IMR-90 (cell line): ENCODE results near the gene ZNF667. TPM values are rescaled to one million over a fixed set of nuclear protein-coding genes. Genes with fewer than 3 reads are reported as not detected.

Experiments
- ATAC-seq: fragments of 200-7000 bp; cut with Tn5 transposase; 2 replicates; pipeline ENCODE4 v1.9.1; 2020; ENCODE audit warnings: low read depth, mild to moderate bottlenecking, moderate library complexity
- Bru-seq: library from RNA; stranded (reverse); fragments of 400-500 nt; gene quantifications from one replicate; lab custom pipeline; 2021; lab: Mats Ljungman, UMichigan
- BruChase-seq, 2 experiments: library from RNA; stranded (reverse); fragments of 400-500 nt; gene quantifications; one replicate each; lab custom pipeline; 2021; lab: Mats Ljungman, UMichigan
- BruUV-seq: library from RNA; stranded (reverse); fragments of 400-500 nt; replicated peaks from 2 replicates; lab custom pipeline; 2021; lab: Mats Ljungman, UMichigan
- CTCF ChIA-PET: fragments of 300-600 bp; formaldehyde crosslinking; extraction: SDS; loops from one replicate; lab custom pipeline; 2021; ENCODE audit warnings: antibody characterized with exemption; lab: Yijun Ruan, JAX
- POLR2A ChIA-PET: fragments of 300-600 bp; sonication (Branson Sonifier 250); formaldehyde crosslinking; loops from one replicate; lab custom pipeline; 2022; ENCODE audit warnings: antibody characterized with exemption; ENCODE audit not compliant: unreplicated experiment; lab: Charles Lee
- DNase-seq: peaks from one replicate; pipeline ENCODE4 v3.0.0; 2013
- H2AFZ ChIP-seq: replicated peaks from 2 replicates; pipeline ENCODE3; 2013; ENCODE audit warnings: low read length, mild to moderate bottlenecking; ENCODE audit not compliant: poor library complexity
- H2AK5ac ChIP-seq: 2 replicates; pipeline ENCODE4 v1.6.1; 2013; ENCODE audit warnings: low read depth, low read length, inconsistent platforms
- H2AK9ac ChIP-seq: replicated peaks from 2 replicates; pipeline ENCODE3; 2013; ENCODE audit warnings: mild to moderate bottlenecking, low read depth, low read length, moderate library complexity; ENCODE audit not compliant: poor library complexity
- H2BK120ac ChIP-seq: 2 replicates; pipeline ENCODE4 v1.6.1; 2013; ENCODE audit warnings: low read depth, low read length, inconsistent platforms
- H2BK15ac ChIP-seq: 3 replicates; pipeline ENCODE4 v1.6.1; 2013; ENCODE audit warnings: low read depth, low read length, inconsistent platforms
- H2BK20ac ChIP-seq: 2 replicates; pipeline ENCODE4 v1.6.1; 2013; ENCODE audit warnings: low read depth, mild to moderate bottlenecking, inconsistent platforms, low read length, moderate library complexity
- H2BK5ac ChIP-seq: 2 replicates; pipeline ENCODE4 v1.6.1; 2013; ENCODE audit warnings: mild to moderate bottlenecking, low read depth, low read length, inconsistent platforms; ENCODE audit not compliant: poor library complexity, severe bottlenecking
- H3K14ac ChIP-seq: replicated peaks from 2 replicates; pipeline ENCODE4 v1.6.1; 2013; ENCODE audit warnings: low read depth, low read length, inconsistent platforms
- H3K18ac ChIP-seq: 2 replicates; pipeline ENCODE4 v1.6.1; 2013; ENCODE audit warnings: low read depth, low read length, control low read depth
- H3K23ac ChIP-seq: 2 replicates; pipeline ENCODE4 v1.6.1; 2013; ENCODE audit warnings: low read depth, low read length, inconsistent platforms
- H3K27ac ChIP-seq: 2 replicates; pipeline ENCODE4 v1.5.1; 2013; ENCODE audit warnings: mild to moderate bottlenecking, control low read depth, low read length; ENCODE audit not compliant: insufficient read depth
- H3K27me3 ChIP-seq: 2 replicates; pipeline ENCODE4 v1.6.1; 2013; ENCODE audit warnings: low read length; ENCODE audit not compliant: control insufficient read depth, insufficient read depth
- H3K36me3 ChIP-seq: 2 replicates; pipeline ENCODE4 v1.6.1; 2013; ENCODE audit warnings: low read length, mixed read lengths; ENCODE audit not compliant: control insufficient read depth, insufficient read depth
- H3K4ac ChIP-seq: 2 replicates; pipeline ENCODE4 v1.6.1; 2013; ENCODE audit warnings: low read depth, low read length, inconsistent platforms
- H3K4me1 ChIP-seq: 2 replicates; pipeline ENCODE4 v1.6.1; 2013; ENCODE audit warnings: low read length, mixed read lengths; ENCODE audit not compliant: control insufficient read depth, insufficient read depth
- H3K4me2 ChIP-seq: 2 replicates; pipeline ENCODE4 v1.6.1; 2013; ENCODE audit warnings: low read depth, mild to moderate bottlenecking, control low read depth, low read length, moderate library complexity
- H3K4me3 ChIP-seq: 2 replicates; pipeline ENCODE4 v1.5.1; 2013; ENCODE audit warnings: low read depth, mild to moderate bottlenecking, control low read depth, low read length, moderate library complexity; ENCODE audit not compliant: insufficient read depth
- H3K56ac ChIP-seq: 2 replicates; pipeline ENCODE4 v1.6.1; 2013; ENCODE audit warnings: low read length, inconsistent platforms; ENCODE audit not compliant: insufficient read depth; ENCODE audit errors: extremely low read depth
- H3K79me1 ChIP-seq, 2 experiments: 2 replicates each; pipeline ENCODE4 v1.6.1; 2013; ENCODE audit warnings: low read length in 2 of 2, inconsistent platforms in 1 of 2, low read depth in 1 of 2
- H3K9ac ChIP-seq: 2 replicates; pipeline ENCODE4 v1.6.1; 2013; ENCODE audit warnings: low read depth, low read length, control low read depth
- H3K9me1 ChIP-seq: 2 replicates; pipeline ENCODE4 v1.6.1; 2013; ENCODE audit warnings: low read length, inconsistent platforms; ENCODE audit not compliant: insufficient read depth
- H3K9me3 ChIP-seq: 2 replicates; pipeline ENCODE4 v1.6.1; 2013; ENCODE audit warnings: low read length; ENCODE audit not compliant: control insufficient read depth, insufficient read depth
- H4K20me1 ChIP-seq: 2 replicates; pipeline ENCODE4 v1.6.1; 2013; ENCODE audit warnings: low read length, inconsistent platforms; ENCODE audit not compliant: insufficient read depth
- H4K5ac ChIP-seq: 2 replicates; pipeline ENCODE4 v1.6.1; 2013; ENCODE audit warnings: mild to moderate bottlenecking, low read depth, low read length, control low read depth
- H4K8ac ChIP-seq, 2 experiments: 2 replicates each; pipeline ENCODE4 v1.6.1; 2013; ENCODE audit warnings: low read depth in 2 of 2, low read length in 2 of 2, control low read depth in 1 of 2, inconsistent platforms in 1 of 2
- H4K91ac ChIP-seq: 2 replicates; pipeline ENCODE4 v1.6.1; 2013; ENCODE audit warnings: low read depth, low read length, inconsistent platforms; ENCODE audit not compliant: insufficient read depth
- BHLHE40 ChIP-seq: fragments of 150-350 bp; IDR thresholded peaks from 2 replicates; pipeline ENCODE4 v1.6.1; 2016; ENCODE audit warnings: mild to moderate bottlenecking, low read depth, low read length
- FOS ChIP-seq: fragments of 150-350 bp; IDR thresholded peaks from 2 replicates; pipeline ENCODE4 v1.6.1; 2016; ENCODE audit warnings: low read depth, low read length
- MXI1 ChIP-seq: IDR thresholded peaks from 2 replicates; pipeline ENCODE4 v1.6.1; 2012; ENCODE audit warnings: low read depth, mild to moderate bottlenecking, low read length, moderate library complexity, borderline replicate concordance
- NFE2L2 ChIP-seq: fragments of 150-350 bp; IDR thresholded peaks from 2 replicates; pipeline ENCODE4 v1.6.1; 2016; ENCODE audit warnings: low read depth, mild to moderate bottlenecking, low read length
- POLR2A ChIP-seq: IDR thresholded peaks from 2 replicates; pipeline ENCODE4 v1.6.1; 2012; ENCODE audit warnings: mild to moderate bottlenecking, low read depth, low read length
- RCOR1 ChIP-seq: IDR thresholded peaks from 2 replicates; pipeline ENCODE4 v1.6.1; 2012; ENCODE audit warnings: mild to moderate bottlenecking, low read length, improper control_type of control experiment; ENCODE audit not compliant: insufficient replicate concordance
- SMC3 ChIP-seq: fragments of 150-350 bp; IDR thresholded peaks from 2 replicates; pipeline ENCODE4 v1.6.1; 2016; ENCODE audit warnings: low read depth, mild to moderate bottlenecking, antibody characterized with exemption, low read length, moderate library complexity
- WGBS, 2 experiments: methylation state at CpG; one replicate each; pipeline versions ENCODE4 v1.1.5 to v1.1.7; 2013; ENCODE audit warnings: missing lambda C conversion rate in 2 of 2; ENCODE audit not compliant: insufficient read length in 1 of 2; ENCODE audit errors: extremely low coverage in 2 of 2; 5-methylcytosine and 5-hydroxymethylcytosine counted together
- dilution Hi-C: fragments of 300-500 bp; cut with HindIII; formaldehyde crosslinking; loops from one replicate; pipeline ENCODE4 v1.14.3; 2018; ENCODE audit warnings: low sequenced_read_pairs; ENCODE audit not compliant: unreplicated experiment
- in situ Hi-C: fragments of 300-500 bp; cut with MboI; formaldehyde crosslinking; loops from 3 replicates; pipeline ENCODE4 v1.14.3; 2019; ENCODE audit warnings: low sequenced_read_pairs, inconsistent platforms, mixed read lengths
- intact Hi-C: fragments of 100-400 bp; cut with micrococcal nuclease; formaldehyde crosslinking; loops from 2 replicates; pipeline ENCODE4 v1.10.0; 2022
- long read RNA-seq: library from polyadenylated mRNA; unstranded; transcript quantifications from one replicate; pipeline ENCODE4 v2.0.0, GENCODE V29; 2021; ENCODE audit not compliant: unreplicated experiment
- polyA plus RNA-seq, 3 experiments: library from polyadenylated mRNA; depleted of rRNA; stranded (reverse); fragments of >200 nt; gene quantifications; 2 replicates each; pipeline ENCODE4 v1.2.3, GENCODE V29; 2012; ENCODE audit warnings: low replicate concordance in 1 of 3
- total RNA-seq: library from RNA; depleted of rRNA; stranded (reverse); fragments of >200 nt; gene quantifications from 2 replicates; pipeline ENCODE4 v1.2.3, GENCODE V29; 2012; rRNA removed
- TF ChIP-seq, protein P1 (sequence below): fragments of 150-350 bp; IDR thresholded peaks from 2 replicates; pipeline ENCODE4 v1.6.1; 2016; ENCODE audit warnings: low read depth, mild to moderate bottlenecking, low read length, moderate library complexity, borderline replicate concordance

ZNF667 gene
- total RNA-seq (3.4 and 4.7 TPM in 2 replicates), polyA plus RNA-seq (2012; rRNA removed) (1.3 and 1.8 TPM in 2 replicates), Bru-seq, nascent RNA (percentile 54 among the genes with signal in this experiment), BruChase-seq, experiment 1, labeled RNA remaining after a 6-hour chase (percentile 56 among the genes with signal in this experiment), BruChase-seq, experiment 2, labeled RNA remaining after a 2-hour chase (percentile 65 among the genes with signal in this experiment)
- 0.38 and 0.44 TPM in 2 replicates for polyA plus RNA-seq (2012; cell fraction: cytosol; rRNA removed)
- 1.6 and 7.3 TPM in 2 replicates for polyA plus RNA-seq (2012; cell fraction: nucleus; rRNA removed; ENCODE audit: low replicate concordance)
- long read RNA-seq, full-length matches to known transcripts, result 14 of 19 reads
- long read RNA-seq, partial matches to known transcripts, result 3 of 19 reads
- long read RNA-seq, other reads (novel, unspliced or antisense), result 2 of 19 reads

DNA sequence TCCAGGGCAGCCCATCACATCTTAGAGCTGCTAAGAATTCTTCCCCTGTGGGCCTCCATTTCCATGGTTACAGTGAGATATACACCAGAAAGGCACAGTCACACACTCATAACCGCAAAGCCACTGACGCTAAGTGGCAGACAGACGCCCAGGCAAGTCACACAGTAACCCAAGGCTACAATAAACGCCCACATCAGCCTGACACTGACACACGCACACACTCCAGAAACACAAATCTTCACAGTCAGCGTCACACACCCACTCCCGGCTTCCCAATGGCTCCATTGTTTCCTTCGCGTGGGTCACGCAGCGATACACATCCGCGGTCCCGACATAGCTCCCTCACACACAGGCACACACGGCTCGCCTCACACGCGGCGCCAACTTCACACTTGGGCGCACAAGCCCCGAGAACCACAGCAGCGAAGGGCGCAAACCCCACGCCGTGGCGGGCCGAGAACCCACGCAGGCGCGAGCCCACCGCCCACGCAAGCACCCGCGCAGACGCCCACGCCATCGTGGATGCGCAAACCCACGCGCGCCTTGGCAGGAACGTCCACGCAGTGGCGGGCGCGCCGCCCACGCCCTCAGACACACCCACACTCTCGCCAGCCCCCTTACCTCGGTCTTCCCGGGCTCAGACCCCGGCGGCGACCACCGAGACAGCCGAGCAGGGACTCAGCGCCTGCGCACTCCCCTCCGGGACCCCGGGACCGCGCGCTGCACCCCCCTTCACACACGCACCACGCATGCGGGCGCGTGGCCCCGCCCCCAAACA, at the start of gene ZNF667:
TSS of gene ZNF667 (minus strand) at position 695 of the 778 bp plus-strand sequence. CDS start 14,975 bp downstream, outside the sequence.
- no peaks in the 10 kb centered on the region for H3K27me3 ChIP-seq
- no peak within 1 kb of the TSS for H2BK20ac ChIP-seq
- peak within 1 kb of the TSS; percentile 78 for H3K27ac ChIP-seq
- H3K9me3 ChIP-seq, result peaks cover 18% of the 10 kb centered on the region
- peak within 1 kb of the TSS; percentile 76 for H2BK5ac ChIP-seq
- H2AFZ ChIP-seq, result peak within 1 kb of the TSS; percentile 98
- H3K4ac ChIP-seq, result peak within 1 kb of the TSS; percentile 66
- peak within 1 kb of the TSS; percentile 70 for H3K4me3 ChIP-seq
- peaks cover 1% of the 10 kb centered on the region for H3K36me3 ChIP-seq
- peak within 1 kb of the TSS; percentile 41; the same call in 1 of the 2 replicates for H4K91ac ChIP-seq
- 0% methylated on average over 23 of the region's 69 CpGs; no CpG with 5 or more reads in 1 of the 2 experiments for WGBS, 2 experiments
- H4K8ac ChIP-seq, result peak within 1 kb of the TSS; percentile 80 to 87
- H3K9me1 ChIP-seq, result no peaks in the 10 kb centered on the region
- dilution Hi-C loops (no loop called here), in situ Hi-C loops (no loop called here), intact Hi-C loops (loop anchor here (2.0 to 10.0 kb wide), 2 partner anchors 74 to 118 kb away; partner anchors contain the start of gene ZNF71)
- H2BK15ac ChIP-seq, result no peak within 1 kb of the TSS; the same call in 2 of the 3 replicates
- peak within 1 kb of the TSS; percentile 68 for H4K5ac ChIP-seq
- no TSS peak for BruUV-seq
- CTCF ChIA-PET, result no interaction called here
- TF ChIP-seq BHLHE40 (peak; percentile 41), RCOR1 (no peak), SMC3 (0 out of 2 replicates have a peak, but pooled peaks have one; percentile 4), MXI1 (peak; percentile 58; the same call in 1 of the 2 replicates), POLR2A (peak; percentile 72), NFE2L2 (peak; percentile 32; the same call in 1 of the 2 replicates), FOS (peak; percentile 39)
- TF ChIP-seq, protein P1, sequence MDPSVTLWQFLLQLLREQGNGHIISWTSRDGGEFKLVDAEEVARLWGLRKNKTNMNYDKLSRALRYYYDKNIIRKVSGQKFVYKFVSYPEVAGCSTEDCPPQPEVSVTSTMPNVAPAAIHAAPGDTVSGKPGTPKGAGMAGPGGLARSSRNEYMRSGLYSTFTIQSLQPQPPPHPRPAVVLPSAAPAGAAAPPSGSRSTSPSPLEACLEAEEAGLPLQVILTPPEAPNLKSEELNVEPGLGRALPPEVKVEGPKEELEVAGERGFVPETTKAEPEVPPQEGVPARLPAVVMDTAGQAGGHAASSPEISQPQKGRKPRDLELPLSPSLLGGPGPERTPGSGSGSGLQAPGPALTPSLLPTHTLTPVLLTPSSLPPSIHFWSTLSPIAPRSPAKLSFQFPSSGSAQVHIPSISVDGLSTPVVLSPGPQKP, result no peak
- H3K4me1 ChIP-seq, result no peaks in the 10 kb centered on the region
- peak; percentile 59 for DNase-seq
- peak within 1 kb of the TSS; percentile 41; the same call in 1 of the 2 replicates for H3K56ac ChIP-seq
- H3K18ac ChIP-seq, result peak within 1 kb of the TSS; percentile 27; the same call in 1 of the 2 replicates
- H2BK120ac ChIP-seq, result peak within 1 kb of the TSS; percentile 58; the same call in 1 of the 2 replicates
- no peaks in the 10 kb centered on the region; the same call in 1 of the 2 replicates for H4K20me1 ChIP-seq
- H3K23ac ChIP-seq, result peak within 1 kb of the TSS; percentile 44; the same call in 1 of the 2 replicates
- peak; percentile 2 for ATAC-seq
- peak within 1 kb of the TSS; percentile 34; the same call in 1 of the 2 replicates for H3K14ac ChIP-seq
- POLR2A ChIA-PET, result no interaction called here
- H2AK5ac ChIP-seq, result 0 out of 2 replicates have a peak within 1 kb of the TSS, but pooled peaks have one; percentile 15
- peak within 1 kb of the TSS; percentile 97 for H3K4me2 ChIP-seq
- peak within 1 kb of the TSS; percentile 81 for H3K9ac ChIP-seq
- peaks cover 13 to 17% of the 10 kb centered on the region in 2 experiments for H3K79me1 ChIP-seq
- H2AK9ac ChIP-seq, result peak within 1 kb of the TSS; percentile 86
